NCI-H2196 treated with DMSO at 0.1 percent for 48 hours (cell line): Measurements from ENCODE around the gene PRCP.
"Not testable (repeated sequence)": the region's sequence is repeated elsewhere in the genome, so short reads cannot be mapped to it uniquely, and the experiment has no call there.

Experiments used
- DNase-seq: peaks from one replicate; lab custom pipeline; 2025; ENCODE audit not compliant: unreplicated experiment; lab: John Stamatoyannopoulos, UW

Gene PRCP

GRCh38 chr11:82900277-82901164 lies at the start of gene PRCP:
Gene PRCP, minus strand, starts transcription at chr11:82900430. Its CDS starts 28 bp downstream, at chr11:82900402.
- DNase-seq: peak; percentile 90

GRCh38 chr11:82949352-82949751 lies 49.1 kb upstream of the PRCP start:
- no peak for DNase-seq

GRCh38 chr11:82945682-82946081 lies 45.5 kb upstream of the PRCP start:
- DNase-seq: no peak

- not testable (repeated sequence) for DNase-seq
Observed at GRCh38 chr11:82945041-82945440, 44.8 kb upstream of the PRCP start.

- no peak for DNase-seq
Observed at GRCh38 chr11:82944198-82944597, 44.0 kb upstream of the PRCP start.

- not testable (repeated sequence) for DNase-seq
Observed at GRCh38 chr11:82943430-82943829, 43.2 kb upstream of the PRCP start.

GRCh38 chr11:82942376-82942775 lies 42.1 kb upstream of the PRCP start:
- DNase-seq: no peak

GRCh38 chr11:82939456-82939855 lies 39.2 kb upstream of the PRCP start:
- no peak for DNase-seq

GRCh38 chr11:82937554-82937953 lies 37.3 kb upstream of the PRCP start:
- DNase-seq: no peak

- no peak for DNase-seq
Observed at GRCh38 chr11:82936261-82936660, 36.0 kb upstream of the PRCP start.

- no peak for DNase-seq
Observed at GRCh38 chr11:82932564-82932963, 32.3 kb upstream of the PRCP start.

GRCh38 chr11:82930734-82931133 lies 30.5 kb upstream of the PRCP start:
- DNase-seq: no peak

GRCh38 chr11:82930229-82930628 lies 30.0 kb upstream of the PRCP start:
- no peak for DNase-seq

- DNase-seq: no peak
Observed at GRCh38 chr11:82929121-82929520, 28.9 kb upstream of the PRCP start.

GRCh38 chr11:82927264-82927880 lies 27.1 kb upstream of the PRCP start:
- peak; percentile 61 for DNase-seq

- no peak for DNase-seq
Observed at GRCh38 chr11:82924522-82925224, 24.4 kb upstream of the PRCP start.

GRCh38 chr11:82922396-82923173 lies 22.4 kb upstream of the PRCP start:
- not testable (repeated sequence) for DNase-seq

- DNase-seq: not testable (repeated sequence)
Observed at GRCh38 chr11:82920227-82920626, 20.0 kb upstream of the PRCP start.

- DNase-seq: not testable (repeated sequence)
Observed at GRCh38 chr11:82919786-82920185, 19.6 kb upstream of the PRCP start.

GRCh38 chr11:82909015-82909640 lies 8.9 kb upstream of the PRCP start:
- no peak for DNase-seq
